HUES48 (cell line): ENCODE measurements around the gene FOSL2.

ENCODE experiments used
- H3K27ac ChIP-seq: one replicate; pipeline ENCODE4 v1.7.0; 2013; ENCODE audit warnings: low read depth, low read length, inconsistent platforms
- H3K27me3 ChIP-seq: 2 replicates; pipeline ENCODE4 v1.6.1; 2013; ENCODE audit warnings: mild to moderate bottlenecking, low read length; ENCODE audit not compliant: control insufficient read depth, insufficient read depth
- H3K36me3 ChIP-seq: 2 replicates; pipeline ENCODE4 v1.6.1; 2013; ENCODE audit warnings: low read length; ENCODE audit not compliant: control insufficient read depth, insufficient read depth
- H3K4me1 ChIP-seq: 2 replicates; pipeline ENCODE4 v1.6.1; 2013; ENCODE audit warnings: mild to moderate bottlenecking, low read length; ENCODE audit not compliant: control insufficient read depth, insufficient read depth
- H3K4me3 ChIP-seq: 2 replicates; pipeline ENCODE4 v1.5.1; 2013; ENCODE audit warnings: mild to moderate bottlenecking, low read depth, low read length
- H3K9ac ChIP-seq: 2 replicates; pipeline ENCODE4 v1.6.1; 2013; ENCODE audit warnings: mild to moderate bottlenecking, low read depth, low read length, moderate library complexity
- H3K9me3 ChIP-seq: 2 replicates; pipeline ENCODE4 v1.6.1; 2013; ENCODE audit warnings: low read length; ENCODE audit not compliant: control insufficient read depth, insufficient read depth

The FOSL2 gene

GRCh38 chr2:28357948-28358667 is 34.5 kb upstream of the FOSL2 start:
- Histone ChIP-seq H3K4me3 (no peak overlapping the region), H3K36me3 (no peaks in the 10 kb centered on the region), H3K9ac (no peak overlapping the region), H3K9me3 (no peaks in the 10 kb centered on the region), H3K4me1 (no peaks in the 10 kb centered on the region; the same call in none of the 2 replicates), H3K27me3 (no peaks in the 10 kb centered on the region), H3K27ac (no peak overlapping the region)

DNA sequence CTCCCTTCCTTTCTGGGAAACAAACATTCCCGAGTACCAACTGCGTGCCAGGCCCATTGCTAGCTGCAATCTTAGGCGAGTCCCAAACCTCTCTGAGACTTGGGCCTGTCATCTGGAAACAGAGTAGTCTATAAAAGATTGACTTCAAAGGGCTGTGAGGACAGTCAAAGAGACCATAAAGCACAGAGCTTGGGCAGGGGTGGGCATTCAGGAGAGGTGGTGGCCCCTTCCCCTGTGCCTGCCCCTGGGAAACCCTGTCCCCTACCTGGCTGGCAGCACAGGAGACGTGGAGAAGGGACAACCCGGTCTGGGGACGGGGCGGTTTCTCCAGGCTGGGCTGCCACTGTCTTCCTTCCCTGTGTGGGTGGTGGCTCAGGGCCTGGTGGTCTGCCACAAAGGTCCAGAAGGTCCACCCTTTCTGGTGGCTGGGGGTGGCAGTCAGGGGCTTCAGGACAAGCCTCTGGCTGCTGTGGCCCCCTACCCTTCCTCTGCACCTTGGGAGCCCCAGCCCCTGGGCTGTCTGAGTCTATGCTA is 33.9 kb upstream of the FOSL2 start:
- H3K9ac ChIP-seq = no peak overlapping the region
- no peak overlapping the region for H3K27ac ChIP-seq
- no peaks in the 10 kb centered on the region for H3K36me3 ChIP-seq
- no peaks in the 10 kb centered on the region for H3K27me3 ChIP-seq
- H3K4me3 ChIP-seq = no peak overlapping the region
- H3K9me3 ChIP-seq = no peaks in the 10 kb centered on the region
- H3K4me1 ChIP-seq = no peaks in the 10 kb centered on the region; the same call in none of the 2 replicates

DNA sequence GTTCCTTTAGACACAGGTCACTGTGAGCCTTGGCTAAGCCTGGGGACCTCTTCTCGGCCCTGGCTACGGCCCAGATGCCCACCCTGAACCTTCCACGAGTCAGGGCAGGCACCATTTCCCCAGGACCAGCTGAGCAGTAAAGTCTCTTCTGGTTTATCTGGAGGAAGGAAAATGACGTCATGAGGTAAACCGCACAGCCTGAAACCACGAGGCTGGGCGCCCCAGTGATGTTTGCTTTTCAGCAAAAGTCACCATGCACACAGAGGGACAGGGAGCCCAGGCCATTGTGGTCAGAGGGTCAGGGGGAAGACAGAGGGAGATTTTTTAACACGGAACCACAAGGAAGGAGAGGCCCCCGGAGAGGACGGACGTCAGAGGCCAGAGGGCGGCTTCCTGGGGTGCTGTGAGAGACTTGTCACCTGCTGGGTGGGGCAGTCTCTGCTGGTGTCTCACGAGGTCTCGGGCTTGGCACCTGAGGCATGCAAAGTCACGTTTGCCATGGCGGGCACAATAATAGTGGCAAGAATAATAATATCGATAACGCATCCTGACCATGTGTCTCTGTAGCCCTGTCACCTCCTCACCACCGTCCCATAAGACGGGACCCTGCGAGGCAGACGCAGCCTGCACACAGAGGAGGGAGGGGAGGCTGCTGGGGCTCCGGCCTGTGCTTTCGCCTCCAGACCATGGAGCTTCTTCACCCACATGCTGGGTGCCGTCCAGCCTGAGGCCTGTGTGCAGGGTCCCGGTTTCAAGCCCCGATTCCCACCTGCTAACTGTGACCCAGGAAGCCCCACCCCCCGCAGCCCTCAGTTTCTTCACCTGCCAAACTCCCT is 33.2 kb upstream of the FOSL2 start:
- Histone ChIP-seq H3K36me3 (no peaks in the 10 kb centered on the region), H3K4me1 (no peaks in the 10 kb centered on the region; the same call in none of the 2 replicates), H3K9ac (no peak overlapping the region), H3K9me3 (no peaks in the 10 kb centered on the region), H3K4me3 (no peak overlapping the region), H3K27ac (no peak overlapping the region), H3K27me3 (no peaks in the 10 kb centered on the region)

DNA sequence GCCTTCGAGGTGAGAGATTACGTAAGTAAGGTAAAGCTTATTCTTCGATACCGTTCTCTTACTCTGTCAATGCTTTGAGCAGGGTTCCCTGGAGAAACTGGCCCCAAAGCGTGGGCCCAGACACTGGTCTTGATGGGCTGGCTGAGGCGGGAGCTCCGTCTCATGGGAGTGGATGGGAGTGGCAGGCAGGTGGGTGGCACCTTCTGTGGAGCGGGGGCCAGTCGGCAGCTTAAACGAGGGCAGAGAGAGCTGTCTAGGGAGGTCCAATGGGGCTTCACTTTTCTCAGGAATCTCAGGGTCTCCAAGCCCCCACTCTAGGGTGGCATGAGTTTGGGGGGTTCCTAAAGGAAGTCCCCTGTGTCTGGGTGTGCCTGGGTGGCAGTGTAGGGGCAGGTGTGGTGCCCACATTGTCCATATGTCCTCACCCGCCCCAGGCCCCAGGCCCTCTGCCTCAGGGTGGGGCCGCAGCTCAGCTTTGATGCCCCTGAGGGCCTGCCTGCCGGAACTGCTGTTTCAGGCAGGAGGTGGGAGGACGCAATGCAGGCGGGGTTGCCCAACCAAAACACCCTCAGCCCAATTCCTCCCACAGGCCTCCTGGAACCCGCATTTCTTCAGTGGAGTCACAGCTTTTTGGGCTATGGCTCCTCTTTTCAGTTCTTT is 32.5 kb upstream of the FOSL2 start:
- no peak overlapping the region for H3K27ac ChIP-seq
- no peaks in the 10 kb centered on the region for H3K27me3 ChIP-seq
- H3K9me3 ChIP-seq = no peaks in the 10 kb centered on the region
- H3K36me3 ChIP-seq = no peaks in the 10 kb centered on the region
- no peaks in the 10 kb centered on the region; the same call in none of the 2 replicates for H3K4me1 ChIP-seq
- no peak overlapping the region for H3K9ac ChIP-seq
- H3K4me3 ChIP-seq = no peak overlapping the region

GRCh38 chr2:28360718-28361293 is 31.9 kb upstream of the FOSL2 start:
- Histone ChIP-seq H3K27me3 (no peaks in the 10 kb centered on the region), H3K4me1 (no peaks in the 10 kb centered on the region; the same call in none of the 2 replicates), H3K36me3 (no peaks in the 10 kb centered on the region), H3K27ac (no peak overlapping the region), H3K9ac (no peak overlapping the region), H3K4me3 (no peak overlapping the region), H3K9me3 (no peaks in the 10 kb centered on the region)

GRCh38 chr2:28361991-28362710 is 30.5 kb upstream of the FOSL2 start:
- Histone ChIP-seq H3K27me3 (no peaks in the 10 kb centered on the region), H3K9me3 (no peaks in the 10 kb centered on the region), H3K27ac (no peak overlapping the region), H3K36me3 (no peaks in the 10 kb centered on the region), H3K9ac (no peak overlapping the region), H3K4me3 (no peak overlapping the region), H3K4me1 (no peaks in the 10 kb centered on the region; the same call in none of the 2 replicates)

- Histone ChIP-seq H3K9ac (no peak overlapping the region), H3K9me3 (no peaks in the 10 kb centered on the region), H3K36me3 (no peaks in the 10 kb centered on the region), H3K27ac (no peak overlapping the region), H3K4me1 (no peaks in the 10 kb centered on the region; the same call in none of the 2 replicates), H3K4me3 (no peak overlapping the region), H3K27me3 (no peaks in the 10 kb centered on the region)
Measured at GRCh38 chr2:28362991-28363521, 29.6 kb upstream of the FOSL2 start.

- Histone ChIP-seq H3K4me1 (no peaks in the 10 kb centered on the region; the same call in none of the 2 replicates), H3K9ac (no peak overlapping the region), H3K4me3 (no peak overlapping the region), H3K9me3 (no peaks in the 10 kb centered on the region), H3K27me3 (no peaks in the 10 kb centered on the region), H3K27ac (no peak overlapping the region), H3K36me3 (no peaks in the 10 kb centered on the region)
Measured at GRCh38 chr2:28363686-28364280, 28.9 kb upstream of the FOSL2 start.

GRCh38 chr2:28364610-28365009 is 28.0 kb upstream of the FOSL2 start:
- no peak overlapping the region for H3K4me3 ChIP-seq
- H3K27me3 ChIP-seq = no peaks in the 10 kb centered on the region
- H3K27ac ChIP-seq = no peak overlapping the region
- no peaks in the 10 kb centered on the region for H3K9me3 ChIP-seq
- H3K9ac ChIP-seq = no peak overlapping the region
- H3K4me1 ChIP-seq = no peaks in the 10 kb centered on the region; the same call in none of the 2 replicates
- no peaks in the 10 kb centered on the region for H3K36me3 ChIP-seq
